ENCODE results near the gene FKBP10.
A peak's percentile ranks its signal among the peaks of the same experiment; 100 is the strongest.

FKBP10 gene, protein sequence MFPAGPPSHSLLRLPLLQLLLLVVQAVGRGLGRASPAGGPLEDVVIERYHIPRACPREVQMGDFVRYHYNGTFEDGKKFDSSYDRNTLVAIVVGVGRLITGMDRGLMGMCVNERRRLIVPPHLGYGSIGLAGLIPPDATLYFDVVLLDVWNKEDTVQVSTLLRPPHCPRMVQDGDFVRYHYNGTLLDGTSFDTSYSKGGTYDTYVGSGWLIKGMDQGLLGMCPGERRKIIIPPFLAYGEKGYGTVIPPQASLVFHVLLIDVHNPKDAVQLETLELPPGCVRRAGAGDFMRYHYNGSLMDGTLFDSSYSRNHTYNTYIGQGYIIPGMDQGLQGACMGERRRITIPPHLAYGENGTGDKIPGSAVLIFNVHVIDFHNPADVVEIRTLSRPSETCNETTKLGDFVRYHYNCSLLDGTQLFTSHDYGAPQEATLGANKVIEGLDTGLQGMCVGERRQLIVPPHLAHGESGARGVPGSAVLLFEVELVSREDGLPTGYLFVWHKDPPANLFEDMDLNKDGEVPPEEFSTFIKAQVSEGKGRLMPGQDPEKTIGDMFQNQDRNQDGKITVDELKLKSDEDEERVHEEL

DNA sequence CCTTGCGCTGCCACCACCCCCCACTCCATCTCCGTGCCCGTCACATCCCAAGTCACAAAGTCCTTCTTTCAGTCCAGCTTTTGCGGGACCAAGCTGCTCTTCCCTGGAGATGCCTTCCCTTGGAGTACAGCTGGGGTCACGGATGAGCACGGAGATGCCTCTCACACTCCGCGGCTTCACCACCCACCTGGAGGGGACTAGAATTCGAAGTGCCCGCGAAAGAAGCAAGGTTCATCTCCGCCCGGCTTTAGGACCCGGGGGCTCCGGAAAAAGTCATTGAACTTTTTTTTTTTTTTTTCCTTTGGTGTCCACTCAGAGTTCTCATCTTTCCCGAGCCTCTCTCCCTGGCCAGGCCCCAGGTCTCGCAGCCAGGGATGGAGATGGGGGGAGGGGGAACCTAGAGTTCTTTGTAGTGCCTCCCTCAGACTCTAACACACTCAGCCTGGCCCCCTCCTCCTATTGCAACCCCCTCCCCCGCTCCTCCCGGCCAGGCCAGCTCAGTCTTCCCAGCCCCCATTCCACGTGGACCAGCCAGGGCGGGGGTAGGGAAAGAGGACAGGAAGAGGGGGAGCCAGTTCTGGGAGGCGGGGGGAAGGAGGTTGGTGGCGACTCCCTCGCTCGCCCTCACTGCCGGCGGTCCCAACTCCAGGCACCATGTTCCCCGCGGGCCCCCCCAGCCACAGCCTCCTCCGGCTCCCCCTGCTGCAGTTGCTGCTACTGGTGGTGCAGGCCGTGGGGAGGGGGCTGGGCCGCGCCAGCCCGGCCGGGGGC, at the start of gene FKBP10:
Gene FKBP10, plus strand, starts transcription at position 624 of the 771 bp plus-strand sequence. Its CDS starts 31 bp downstream, at position 655.
- H3K4me3 ChIP-seq (ENCODE audit: low read length): peak within 1 kb of the TSS; percentile 75
- no peak for TF ChIP-seq ZNF274 (IDR thresholded peaks at IDR 0.05; ENCODE audit: low read depth, low read length)

DNA sequence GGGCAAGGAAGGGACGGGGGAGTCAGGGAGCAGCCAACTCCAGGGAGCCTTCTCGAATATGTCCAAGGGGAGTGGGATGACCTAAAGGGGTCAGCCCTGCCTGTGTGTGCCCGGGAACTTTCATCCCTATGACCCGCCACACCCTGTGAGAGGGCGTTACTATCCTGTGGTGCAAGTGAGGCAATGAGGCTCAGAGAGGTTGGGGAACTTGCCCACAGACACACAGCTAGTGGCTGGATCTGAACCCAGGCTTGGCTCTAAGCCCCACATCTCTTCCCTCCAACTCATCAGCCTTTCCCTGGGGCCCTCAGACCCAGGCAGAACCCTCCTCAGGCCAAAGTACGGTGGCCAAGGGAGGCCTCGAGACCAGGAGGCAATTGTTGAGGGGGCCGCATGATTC, 49.5 kb upstream of the FKBP10 start:
- TF ChIP-seq ZNF274 (IDR thresholded peaks at IDR 0.05; ENCODE audit: low read depth, low read length): no peak

DNA sequence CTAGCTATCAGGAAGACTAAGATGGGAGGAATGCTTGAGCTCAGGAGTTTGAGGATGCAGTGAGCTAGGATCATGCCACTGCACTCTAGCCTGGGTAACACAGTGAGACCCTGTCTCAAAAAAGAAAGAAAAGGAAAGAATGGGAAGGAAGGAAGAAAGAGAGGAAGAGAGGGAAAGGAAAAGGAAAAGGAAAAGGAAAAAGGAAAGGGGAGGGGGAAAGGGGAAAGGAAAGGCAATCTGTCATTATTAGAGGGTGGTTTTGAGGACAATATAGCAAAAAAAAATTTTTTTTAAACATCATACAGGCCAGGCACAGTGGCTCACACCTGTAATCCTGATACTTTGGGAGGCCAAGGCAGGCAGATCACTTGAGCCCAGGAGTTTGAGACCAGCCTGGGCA, 46.7 kb upstream of the FKBP10 start:
- no peak overlapping the region for H3K4me3 ChIP-seq (ENCODE audit: low read length)
- no peak for TF ChIP-seq ZNF274 (IDR thresholded peaks at IDR 0.05; ENCODE audit: low read depth, low read length)

More for the DNA sequence above, 49.5 kb upstream of the FKBP10 start:
- H3K4me3 ChIP-seq (ENCODE audit: low read length): no peak overlapping the region

DNA sequence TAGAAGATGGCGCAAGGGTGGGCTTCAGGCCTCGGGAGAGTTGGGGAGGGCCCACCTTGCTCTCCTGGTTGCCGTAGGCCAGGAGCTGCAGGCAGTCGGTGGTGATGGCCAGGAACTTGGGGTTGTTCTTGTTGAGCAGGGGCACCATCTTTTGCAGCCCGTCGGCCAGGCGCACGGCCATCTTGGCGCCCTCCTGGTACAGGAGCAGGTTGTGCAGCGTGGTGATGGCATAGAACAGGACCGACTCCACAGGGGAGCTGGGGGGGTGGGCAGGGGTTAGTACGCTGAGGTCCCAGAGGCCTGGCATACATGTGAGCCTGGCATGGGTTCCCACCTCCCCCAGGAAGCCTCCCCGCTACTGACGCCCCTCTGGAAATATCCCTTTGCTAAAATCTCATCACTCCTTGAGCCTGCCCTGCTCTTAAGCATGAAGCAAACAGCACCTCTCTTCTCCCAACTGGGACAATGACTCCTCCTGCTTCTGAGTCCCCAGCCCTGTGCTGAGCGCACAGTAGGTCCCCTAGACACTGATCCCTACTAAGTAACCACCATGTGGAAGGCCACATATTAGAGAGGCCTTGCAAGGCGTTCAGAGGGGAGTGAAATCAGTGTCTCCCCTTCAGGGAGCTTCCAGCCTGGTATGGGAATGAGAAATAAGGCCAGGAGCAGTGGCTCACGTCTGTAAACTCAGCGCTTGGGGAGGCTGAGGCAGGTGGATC, 45.3 kb upstream of the FKBP10 start:
- H3K4me3 ChIP-seq (ENCODE audit: low read length): no peak overlapping the region
- TF ChIP-seq ZNF274 (IDR thresholded peaks at IDR 0.05; ENCODE audit: low read depth, low read length): no peak

DNA sequence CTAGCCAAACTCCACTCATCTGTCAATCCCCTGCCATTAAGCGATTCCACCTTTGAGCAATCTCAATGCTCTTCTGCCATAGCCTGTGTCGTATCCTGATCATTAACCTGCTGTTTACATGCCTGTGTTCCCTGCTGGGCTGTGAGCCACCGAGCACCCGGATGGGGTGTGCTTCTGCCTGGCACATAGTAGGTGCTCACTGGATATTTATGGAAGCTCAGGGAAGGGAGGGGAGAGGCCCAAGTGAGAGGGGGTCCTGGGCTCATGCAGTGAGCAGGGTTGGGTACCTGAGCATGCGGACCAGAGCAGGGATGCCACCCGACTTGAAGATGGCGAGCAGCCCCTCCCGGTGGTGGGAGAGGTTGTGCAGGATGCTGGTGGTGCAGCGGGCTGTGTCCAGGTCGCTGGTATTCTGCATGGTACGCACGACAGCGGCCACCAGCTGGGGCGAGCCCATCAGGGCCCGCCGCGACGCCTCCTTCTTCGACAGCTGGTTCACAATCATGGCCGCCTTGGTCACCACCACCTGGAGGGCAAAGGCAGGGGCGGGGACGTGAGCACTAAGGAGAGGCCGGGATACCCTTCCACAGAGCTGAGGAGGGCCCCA, 44.0 kb upstream of the FKBP10 start:
- no peak for TF ChIP-seq ZNF274 (IDR thresholded peaks at IDR 0.05; ENCODE audit: low read depth, low read length)
- no peak overlapping the region for H3K4me3 ChIP-seq (ENCODE audit: low read length)

DNA sequence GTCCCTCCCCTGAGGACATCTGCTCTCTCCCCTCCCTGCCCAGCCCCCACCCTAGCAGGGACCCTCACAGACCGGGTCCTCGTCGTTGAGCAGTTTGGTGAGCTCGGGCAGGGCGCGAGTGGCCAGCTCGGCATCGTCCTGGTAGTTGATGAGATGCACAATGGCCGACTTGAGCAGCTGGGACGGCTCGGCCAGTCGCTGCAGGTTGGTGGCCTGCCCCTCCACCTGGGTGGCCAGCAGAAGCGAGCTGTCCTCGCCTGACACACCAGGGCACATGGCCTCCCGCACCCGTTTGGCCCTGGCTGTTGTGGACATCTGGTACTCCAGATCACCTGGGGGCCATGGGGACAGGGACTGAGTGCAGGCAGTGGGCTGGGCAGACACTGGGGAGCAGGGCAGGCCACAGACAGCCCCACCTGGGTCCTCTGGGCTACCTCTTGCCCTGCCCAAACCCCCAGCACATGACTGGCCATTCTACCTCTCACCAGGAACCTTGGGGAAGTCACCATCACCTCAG, 43.4 kb upstream of the FKBP10 start:
- no peak for TF ChIP-seq ZNF274 (IDR thresholded peaks at IDR 0.05; ENCODE audit: low read depth, low read length)
- no peak overlapping the region for H3K4me3 ChIP-seq (ENCODE audit: low read length)

DNA sequence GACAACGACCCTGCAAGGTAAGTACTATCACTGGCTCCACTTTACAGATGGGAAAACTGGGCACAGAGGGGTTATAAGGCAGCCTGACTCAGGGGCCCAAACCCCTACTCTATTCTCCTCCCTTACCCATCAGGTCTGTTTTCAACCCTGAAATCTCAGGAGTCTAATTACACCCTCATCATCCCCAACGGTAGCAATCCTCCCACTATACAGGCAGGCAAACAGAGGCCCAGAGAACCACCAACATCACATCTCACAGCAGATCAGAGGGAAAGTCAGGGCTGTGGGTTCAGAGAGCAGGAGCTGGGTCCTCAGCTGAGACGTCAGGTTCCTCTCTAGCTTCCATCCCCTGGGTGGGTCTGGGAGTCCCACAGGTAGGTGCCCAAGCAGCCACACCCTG, 42.8 kb upstream of the FKBP10 start:
- no peak for TF ChIP-seq ZNF274 (IDR thresholded peaks at IDR 0.05; ENCODE audit: low read depth, low read length)
- no peak overlapping the region for H3K4me3 ChIP-seq (ENCODE audit: low read length)

DNA sequence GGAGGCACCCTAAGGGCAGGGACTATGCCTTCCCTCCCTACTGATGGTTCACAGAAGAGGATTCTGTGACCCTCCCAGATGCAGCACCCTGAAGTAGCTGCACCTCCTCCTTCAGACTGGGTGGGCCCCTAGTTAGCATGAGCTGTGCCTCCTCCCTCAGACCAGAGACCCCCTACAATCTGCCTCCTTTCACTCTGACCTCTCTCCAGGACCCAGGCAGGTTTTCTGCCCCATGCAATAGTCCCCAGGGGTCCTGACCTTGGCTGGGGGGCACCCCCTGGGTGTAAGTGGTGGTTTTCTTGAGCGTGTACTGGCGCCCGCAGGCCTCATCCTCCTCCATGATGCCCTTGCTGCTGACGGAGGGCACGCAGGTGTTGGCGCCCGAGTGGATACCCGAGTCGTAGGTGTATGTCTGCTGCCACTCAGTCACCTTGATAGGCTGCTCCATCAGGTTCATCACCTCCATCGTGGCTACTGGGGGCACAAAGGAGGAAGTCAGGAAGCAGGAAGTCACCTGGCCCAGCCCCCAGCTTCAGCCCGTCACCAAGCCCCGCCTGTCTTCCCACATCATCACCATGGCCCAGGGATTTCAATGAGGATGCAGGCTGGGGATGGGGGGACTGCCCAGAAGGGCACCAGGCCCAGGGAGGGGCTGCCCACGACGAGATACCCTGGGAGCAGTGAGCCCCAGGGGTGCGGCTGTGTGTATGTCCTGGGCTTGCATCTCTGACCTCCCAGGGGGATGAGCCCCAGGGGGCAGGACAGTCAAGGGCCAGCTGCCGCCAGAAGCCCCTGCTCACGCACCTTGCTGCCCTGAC, 41.2 kb upstream of the FKBP10 start:
- H3K4me3 ChIP-seq (ENCODE audit: low read length): no peak overlapping the region

DNA sequence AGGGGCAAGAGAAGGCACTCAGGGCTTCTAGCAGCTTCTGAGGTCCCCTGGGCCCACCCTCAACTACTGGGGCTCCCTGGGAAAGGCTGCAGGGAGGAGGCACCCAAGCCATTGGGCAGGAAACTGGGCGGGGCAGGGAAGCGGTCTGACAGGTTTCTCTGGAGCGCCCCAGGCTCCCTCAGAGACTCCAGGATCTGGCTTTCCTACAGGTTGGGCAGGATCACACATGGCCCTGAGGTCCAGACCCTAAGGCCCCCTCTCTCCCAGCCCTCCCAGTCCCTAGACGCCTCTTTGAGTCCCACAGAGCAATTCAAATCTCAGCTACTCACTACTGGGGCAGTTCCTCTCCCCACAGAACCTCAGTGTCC, 40.6 kb upstream of the FKBP10 start:
- no peak for TF ChIP-seq ZNF274 (IDR thresholded peaks at IDR 0.05; ENCODE audit: low read depth, low read length)
- H3K4me3 ChIP-seq (ENCODE audit: low read length): no peak overlapping the region

More for the DNA sequence above, 41.2 kb upstream of the FKBP10 start:
- no peak for TF ChIP-seq ZNF274 (IDR thresholded peaks at IDR 0.05; ENCODE audit: low read depth, low read length)

DNA sequence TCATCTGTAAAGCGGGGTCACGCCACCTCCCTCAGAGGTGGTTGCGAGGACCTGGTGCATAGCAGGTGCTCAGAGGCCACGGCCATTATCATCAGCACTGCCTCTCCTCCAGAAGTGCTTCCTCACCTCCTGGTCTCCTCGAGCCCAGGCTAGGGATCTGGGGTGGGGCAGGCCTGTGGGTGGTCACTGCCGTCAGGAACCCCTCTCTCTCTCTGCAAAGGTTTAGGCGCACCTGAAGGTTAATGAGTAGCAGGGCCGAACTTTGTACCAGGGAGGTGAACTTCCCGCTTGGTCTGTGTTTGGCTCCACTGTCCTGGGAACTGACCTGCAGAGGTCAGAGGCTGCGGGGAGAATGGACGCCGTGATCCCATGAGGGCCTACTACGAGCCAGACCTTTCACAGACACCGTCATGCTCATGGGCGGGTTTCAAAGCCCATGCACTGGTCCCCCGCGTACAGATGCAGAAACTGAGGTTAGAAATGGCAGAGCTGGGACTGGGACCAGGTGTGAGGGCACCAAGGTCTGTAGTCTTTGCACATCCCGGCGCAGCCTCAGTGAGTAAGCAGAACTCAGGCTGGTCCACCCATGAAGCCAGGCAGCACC, 40.1 kb upstream of the FKBP10 start:
- no peak for TF ChIP-seq ZNF274 (IDR thresholded peaks at IDR 0.05; ENCODE audit: low read depth, low read length)

DNA sequence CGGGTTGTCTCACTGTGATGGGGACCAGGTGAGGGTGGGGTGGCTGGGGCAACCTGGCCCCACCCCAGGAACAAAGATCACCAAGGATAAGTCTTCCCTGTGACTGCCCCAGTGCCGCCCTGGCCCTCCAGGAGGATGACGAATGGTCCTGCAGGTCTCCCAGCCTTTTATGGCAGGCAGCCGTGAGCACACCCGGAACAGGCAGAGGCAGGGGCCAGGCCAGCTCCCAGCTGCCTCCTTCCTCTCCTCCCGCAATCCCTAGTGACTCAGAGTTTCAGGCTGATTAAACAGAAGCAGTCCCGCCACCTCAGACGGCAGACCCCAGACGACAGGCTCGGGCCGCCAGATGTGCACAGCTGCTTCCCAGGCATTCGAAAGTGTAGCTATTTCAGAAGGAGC, 39.6 kb upstream of the FKBP10 start:
- H3K4me3 ChIP-seq (ENCODE audit: low read length): no peak overlapping the region

More for the DNA sequence above, 40.1 kb upstream of the FKBP10 start:
- H3K4me3 ChIP-seq (ENCODE audit: low read length): no peak overlapping the region

DNA sequence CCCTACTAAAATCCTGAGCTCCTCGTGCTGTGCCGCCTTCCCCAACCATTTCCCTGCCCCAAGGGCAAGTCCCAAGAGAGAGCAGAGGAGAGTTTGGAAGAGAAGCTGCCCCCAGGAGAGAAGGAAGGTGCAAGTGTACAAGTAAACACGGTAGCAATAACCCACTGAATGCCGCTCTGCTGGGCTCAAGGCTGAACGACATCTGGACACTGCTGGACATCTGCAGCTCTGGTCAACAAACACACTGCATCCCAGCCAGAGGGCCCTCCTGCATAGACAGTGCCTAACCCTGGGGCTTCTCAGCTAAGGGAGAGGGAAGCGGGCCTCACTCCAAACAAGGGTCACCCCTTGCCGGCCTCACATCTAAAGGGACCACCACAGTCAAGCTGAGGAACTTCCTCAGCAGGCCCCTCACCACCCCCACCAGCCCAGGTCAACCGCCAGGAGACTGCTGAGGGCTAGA, 39.0 kb upstream of the FKBP10 start:
- no peak overlapping the region for H3K4me3 ChIP-seq (ENCODE audit: low read length)

More for the DNA sequence above, 39.6 kb upstream of the FKBP10 start:
- no peak for TF ChIP-seq ZNF274 (IDR thresholded peaks at IDR 0.05; ENCODE audit: low read depth, low read length)

More for the DNA sequence above, 39.0 kb upstream of the FKBP10 start:
- TF ChIP-seq ZNF274 (IDR thresholded peaks at IDR 0.05; ENCODE audit: low read depth, low read length): no peak

Measured in GM08714 (cell line).